Endothelial cell of umbilical vein (primary cell): ENCODE results near the gene RBM47.

Source experiments
- CTCF ChIP-seq, 2 donors: IDR thresholded peaks; 1 replicate in 1 of 2; 2 replicates in 1 of 2; pipeline ENCODE4 v1.5.1; 2011; ENCODE audit warnings: low read length in 2 of 2, mild to moderate bottlenecking in 2 of 2, moderate library complexity in 2 of 2, control low read depth in 1 of 2, inconsistent platforms in 1 of 2, low read depth in 1 of 2; ENCODE audit not compliant: insufficient read depth in 1 of 2; ENCODE audit errors: extremely low read depth in 1 of 2
- POLR2A ChIP-seq: IDR thresholded peaks from 2 replicates; pipeline ENCODE4 v1.6.1; 2012; ENCODE audit warnings: low read depth, mild to moderate bottlenecking, control low read depth, low read length
- POLR2AphosphoS5 ChIP-seq: IDR thresholded peaks from 2 replicates; pipeline ENCODE4 v1.6.1; 2012; ENCODE audit warnings: low read depth, mild to moderate bottlenecking, control low read depth, low read length, moderate library complexity; ENCODE audit not compliant: insufficient read depth

GRCh38 chr4:40594261-40595178, 35.1 kb downstream of the RBM47 start:
- TF ChIP-seq POLR2AphosphoS5: no peak
- TF ChIP-seq POLR2A: no peak
- TF ChIP-seq CTCF (IDR thresholded peaks at IDR 0.05; ENCODE audit: extremely low read depth in 1 of 2, insufficient read depth in 1 of 2, low read depth in 1 of 2, low read length in 2 of 2): no peak
